Prostate gland (tissue), 2 donors: Measurements from ENCODE around the gene BBS9. TPM values are rescaled to one million over a fixed set of nuclear protein-coding genes. Genes with fewer than 3 reads are reported as not detected.

ENCODE experiments used
- DNase-seq: peaks from one replicate; pipeline ENCODE4 v3.0.0-alpha.2; 2019; ENCODE audit warnings: low spot score
- H3K27ac ChIP-seq, 2 donors: fragments of 200-600 bp; sonication (generic); 2 replicates each; pipeline ENCODE4 v1.5.1; 2017 to 2019
- H3K27me3 ChIP-seq: fragments of 200-600 bp; sonication (generic); replicated peaks from 2 replicates; pipeline ENCODE4 v1.5.1; 2019; ENCODE audit not compliant: insufficient read depth
- H3K36me3 ChIP-seq, 2 donors: fragments of 200-600 bp; sonication (generic); 1 replicate in 1 of 2; 2 replicates in 1 of 2; pipeline versions ENCODE4 v1.5.1 to v1.8.1; 2017 to 2019
- H3K4me1 ChIP-seq: fragments of 200-600 bp; sonication (generic); replicated peaks from 2 replicates; pipeline ENCODE4 v1.5.1; 2019
- H3K4me3 ChIP-seq, 2 donors: fragments of 200-600 bp; sonication (generic); 2 replicates each; pipeline ENCODE4 v1.5.1; 2017 to 2019
- H3K9me3 ChIP-seq: fragments of 200-600 bp; sonication (generic); 2 replicates; pipeline ENCODE4 v1.5.1; 2017
- CTCF ChIP-seq, 4 experiments: fragments of 200-600 bp in 2 of 4; fragments of 450-650 bp in 2 of 4; sonication (generic) in 2 of 4; IDR thresholded peaks; 1 replicate in 3 of 4; 2 replicates in 1 of 4; pipeline ENCODE4 v1.5.1; 2016 to 2019; ENCODE audit warnings: antibody characterized with exemption in 4 of 4, mild to moderate bottlenecking in 2 of 4, moderate library complexity in 2 of 4
- POLR2A ChIP-seq: fragments of 450-650 bp; IDR thresholded peaks from one replicate; pipeline ENCODE4 v1.6.1; 2016; ENCODE audit warnings: antibody characterized with exemption, mild to moderate bottlenecking
- POLR2AphosphoS5 ChIP-seq: sonication (generic); formaldehyde crosslinking; IDR thresholded peaks from one replicate; pipeline ENCODE4 v1.6.1; 2017; ENCODE audit warnings: antibody characterized with exemption
- WGBS: methylation state at CpG from one replicate; pipeline ENCODE4 v1.1.5; 2018; 5-methylcytosine and 5-hydroxymethylcytosine counted together
- intact Hi-C: fragments of 100-400 bp; cut with DNase I; formaldehyde crosslinking; loops from one replicate; pipeline ENCODE4 v1.14.2; 2022
- total RNA-seq, 2 donors: library from RNA; depleted of rRNA; stranded (reverse); fragments of >200 nt; gene quantifications; one replicate each; pipeline ENCODE4 v1.1.0, GENCODE V29; 2016

BBS9 gene
- total RNA-seq, 2 donors from 2014 or later: 19.6 to 36.8 TPM

- H3K27ac ChIP-seq: no peak overlapping the region
- no peaks in the 10 kb centered on the region for H3K36me3 ChIP-seq
- H3K27me3 ChIP-seq: no peaks in the 10 kb centered on the region
- H3K4me1 ChIP-seq: no peaks in the 10 kb centered on the region
- DNase-seq: no peak
- 91% methylated on average over 2 of the region's 2 CpGs for WGBS
- H3K4me3 ChIP-seq: no peak overlapping the region
- TF ChIP-seq CTCF (IDR thresholded peaks at IDR 0.05): no peak
- no peak for TF ChIP-seq POLR2AphosphoS5
- no peak for TF ChIP-seq POLR2A
- intact Hi-C loops: no loop called here
- no peaks in the 10 kb centered on the region for H3K9me3 ChIP-seq
Measured at GRCh38 chr7:33336820-33337219, 207.5 kb downstream of the BBS9 start.

GRCh38 chr7:33339074-33339790, 209.9 kb downstream of the BBS9 start:
- Histone ChIP-seq H3K4me3 (no peak overlapping the region), H3K4me1 (no peaks in the 10 kb centered on the region), H3K27me3 (no peaks in the 10 kb centered on the region), H3K27ac (no peak overlapping the region), H3K36me3 (no peaks in the 10 kb centered on the region), H3K9me3 (no peaks in the 10 kb centered on the region)
- DNase-seq: no peak
- TF ChIP-seq CTCF (IDR thresholded peaks at IDR 0.05) (no peak), POLR2A (no peak)
- intact Hi-C loops: no loop called here
- 90% methylated on average over 3 of the region's 3 CpGs for WGBS

GRCh38 chr7:33346055-33346454, 216.7 kb downstream of the BBS9 start:
- no peak for DNase-seq
- no peaks in the 10 kb centered on the region for H3K36me3 ChIP-seq
- TF ChIP-seq CTCF (IDR thresholded peaks at IDR 0.05): no peak
- no peak for TF ChIP-seq POLR2A
- TF ChIP-seq POLR2AphosphoS5: no peak
- H3K9me3 ChIP-seq: no peaks in the 10 kb centered on the region
- no peak overlapping the region for H3K4me3 ChIP-seq
- 92% methylated on average over 3 of the region's 3 CpGs for WGBS
- no peak overlapping the region for H3K27ac ChIP-seq
- intact Hi-C loops: no loop called here
- H3K4me1 ChIP-seq: no peaks in the 10 kb centered on the region
- H3K27me3 ChIP-seq: no peaks in the 10 kb centered on the region

- intact Hi-C loops: no loop called here
- no peaks in the 10 kb centered on the region for H3K27me3 ChIP-seq
- H3K27ac ChIP-seq: no peak overlapping the region
- WGBS: 97% methylated on average over 7 of the region's 7 CpGs
- no peaks in the 10 kb centered on the region for H3K4me1 ChIP-seq
- H3K9me3 ChIP-seq: no peaks in the 10 kb centered on the region
- TF ChIP-seq POLR2AphosphoS5: no peak
- no peak for TF ChIP-seq POLR2A
- TF ChIP-seq CTCF (IDR thresholded peaks at IDR 0.05): no peak
- H3K4me3 ChIP-seq: no peak overlapping the region
- no peak for DNase-seq
- no peaks in the 10 kb centered on the region for H3K36me3 ChIP-seq
Measured at GRCh38 chr7:33350577-33350976, 221.2 kb downstream of the BBS9 start.

GRCh38 chr7:33351709-33352108, 222.3 kb downstream of the BBS9 start:
- no peaks in the 10 kb centered on the region for H3K9me3 ChIP-seq
- no peak overlapping the region for H3K27ac ChIP-seq
- intact Hi-C loops: no loop called here
- no peaks in the 10 kb centered on the region for H3K27me3 ChIP-seq
- no peak for DNase-seq
- no peaks in the 10 kb centered on the region for H3K36me3 ChIP-seq
- TF ChIP-seq POLR2AphosphoS5 (no peak), CTCF (IDR thresholded peaks at IDR 0.05) (no peak), POLR2A (no peak)
- H3K4me1 ChIP-seq: no peaks in the 10 kb centered on the region
- no peak overlapping the region for H3K4me3 ChIP-seq
- WGBS: 97% methylated on average over 9 of the region's 9 CpGs
